Lower leg skin (tissue), 3 donors: Measurements from ENCODE around the gene OAS2.

Experiments used
- POLR2A ChIP-seq, 2 donors: fragments of 450-650 bp; IDR thresholded peaks; one replicate each; pipeline ENCODE4 v1.6.1; 2016 to 2017; ENCODE audit warnings: antibody characterized with exemption in 2 of 2, mild to moderate bottlenecking in 1 of 2, moderate library complexity in 1 of 2
- TF ChIP-seq, protein P1 (sequence below), 3 donors: fragments of 450-650 bp; IDR thresholded peaks; one replicate each; pipeline ENCODE4 v1.5.1; 2016; ENCODE audit warnings: antibody characterized with exemption in 3 of 3, mild to moderate bottlenecking in 3 of 3, moderate library complexity in 2 of 3

DNA sequence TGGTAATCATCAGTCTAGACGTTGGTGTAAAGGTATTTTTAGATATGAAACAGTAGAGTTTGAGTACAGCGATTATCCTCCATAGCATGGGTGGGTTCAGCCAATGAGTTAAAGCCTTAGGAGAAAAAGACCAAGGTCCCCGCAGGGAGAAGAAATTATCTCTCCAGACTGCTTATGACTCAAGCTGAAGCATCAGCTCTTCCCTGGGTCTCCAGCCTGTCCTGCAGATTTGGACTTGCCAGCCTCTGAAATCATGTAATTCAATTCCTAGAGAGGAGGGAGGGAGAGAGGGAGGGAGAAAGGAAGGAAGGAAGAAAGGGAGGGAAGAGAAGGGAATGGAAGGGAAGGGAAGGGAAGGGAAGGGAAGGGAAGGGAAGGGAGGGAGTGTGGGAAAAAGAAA, 66.2 kb downstream of the OAS2 start:
- TF ChIP-seq, protein P1, sequence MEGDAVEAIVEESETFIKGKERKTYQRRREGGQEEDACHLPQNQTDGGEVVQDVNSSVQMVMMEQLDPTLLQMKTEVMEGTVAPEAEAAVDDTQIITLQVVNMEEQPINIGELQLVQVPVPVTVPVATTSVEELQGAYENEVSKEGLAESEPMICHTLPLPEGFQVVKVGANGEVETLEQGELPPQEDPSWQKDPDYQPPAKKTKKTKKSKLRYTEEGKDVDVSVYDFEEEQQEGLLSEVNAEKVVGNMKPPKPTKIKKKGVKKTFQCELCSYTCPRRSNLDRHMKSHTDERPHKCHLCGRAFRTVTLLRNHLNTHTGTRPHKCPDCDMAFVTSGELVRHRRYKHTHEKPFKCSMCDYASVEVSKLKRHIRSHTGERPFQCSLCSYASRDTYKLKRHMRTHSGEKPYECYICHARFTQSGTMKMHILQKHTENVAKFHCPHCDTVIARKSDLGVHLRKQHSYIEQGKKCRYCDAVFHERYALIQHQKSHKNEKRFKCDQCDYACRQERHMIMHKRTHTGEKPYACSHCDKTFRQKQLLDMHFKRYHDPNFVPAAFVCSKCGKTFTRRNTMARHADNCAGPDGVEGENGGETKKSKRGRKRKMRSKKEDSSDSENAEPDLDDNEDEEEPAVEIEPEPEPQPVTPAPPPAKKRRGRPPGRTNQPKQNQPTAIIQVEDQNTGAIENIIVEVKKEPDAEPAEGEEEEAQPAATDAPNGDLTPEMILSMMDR (IDR thresholded peaks at IDR 0.05) = no peak
- TF ChIP-seq POLR2A (IDR thresholded peaks at IDR 0.05) = no peak
